Ectodermal cell (in vitro differentiated cells): ENCODE results near the gene CHCHD4.
"Not testable (repeated sequence)": the region's sequence is repeated elsewhere in the genome, so short reads cannot be mapped to it uniquely, and the experiment has no call there.

Experiments used
- H3K27ac ChIP-seq: 2 replicates; pipeline ENCODE4 v1.7.0; 2013; ENCODE audit warnings: mild to moderate bottlenecking, low read depth, low read length; ENCODE audit not compliant: insufficient read depth, poor library complexity, severe bottlenecking
- H3K27me3 ChIP-seq: 2 replicates; pipeline ENCODE4 v1.7.0; 2013; ENCODE audit warnings: mild to moderate bottlenecking, low read length; ENCODE audit not compliant: insufficient read depth, control insufficient read depth, poor library complexity, severe bottlenecking
- H3K36me3 ChIP-seq: one replicate; pipeline ENCODE4 v1.7.0; 2013; ENCODE audit warnings: low read length; ENCODE audit not compliant: control insufficient read depth, insufficient read depth
- H3K4me1 ChIP-seq: one replicate; pipeline ENCODE4 v1.7.0; 2013; ENCODE audit warnings: low read length; ENCODE audit not compliant: control insufficient read depth, insufficient read depth
- H3K4me3 ChIP-seq: 2 replicates; pipeline ENCODE4 v1.7.0; 2013; ENCODE audit warnings: low read depth, low read length, control low read depth; ENCODE audit not compliant: insufficient read depth
- H3K9me3 ChIP-seq: 2 replicates; pipeline ENCODE4 v1.7.0; 2013; ENCODE audit warnings: mild to moderate bottlenecking, low read length, moderate library complexity; ENCODE audit not compliant: control insufficient read depth
- WGBS, 2 experiments: methylation state at CpG; one replicate each; pipeline ENCODE4 v1.1.7; 2013; ENCODE audit warnings: missing lambda C conversion rate in 2 of 2; 5-methylcytosine and 5-hydroxymethylcytosine counted together

Gene CHCHD4

DNA sequence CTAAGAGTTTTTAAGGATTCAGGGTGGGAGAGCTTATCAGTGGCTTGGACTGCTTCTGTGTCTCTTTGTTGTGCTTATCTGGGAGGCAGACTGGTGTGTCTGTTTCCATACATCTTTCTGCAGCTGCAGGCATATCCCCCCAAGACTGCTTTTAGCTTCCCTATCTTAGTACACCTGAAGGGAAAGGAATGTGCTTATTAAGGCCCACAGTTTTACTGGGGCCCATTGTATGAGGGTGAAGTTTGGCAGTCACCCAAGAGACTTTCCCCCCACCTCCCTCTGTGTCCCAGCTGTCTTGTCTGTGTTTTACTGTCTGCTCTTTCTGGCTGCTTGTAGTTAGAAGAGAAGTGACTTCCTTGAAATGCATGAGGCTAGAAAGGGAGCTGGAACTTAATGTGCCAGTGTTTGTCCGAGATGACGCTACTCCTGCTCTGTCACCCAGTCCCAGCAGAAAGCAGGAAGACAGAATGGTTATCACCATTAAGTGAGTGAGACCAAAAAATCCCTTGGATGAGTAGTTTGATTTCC, 3.7 kb downstream of the CHCHD4 start:
- 94% methylated on average over 2 of the region's 2 CpGs for WGBS, 2 experiments
- H3K27ac ChIP-seq, H3K4me1 ChIP-seq, H3K9me3 ChIP-seq, H3K4me3 ChIP-seq, H3K27me3 ChIP-seq, H3K36me3 ChIP-seq: not testable (repeated sequence)

DNA sequence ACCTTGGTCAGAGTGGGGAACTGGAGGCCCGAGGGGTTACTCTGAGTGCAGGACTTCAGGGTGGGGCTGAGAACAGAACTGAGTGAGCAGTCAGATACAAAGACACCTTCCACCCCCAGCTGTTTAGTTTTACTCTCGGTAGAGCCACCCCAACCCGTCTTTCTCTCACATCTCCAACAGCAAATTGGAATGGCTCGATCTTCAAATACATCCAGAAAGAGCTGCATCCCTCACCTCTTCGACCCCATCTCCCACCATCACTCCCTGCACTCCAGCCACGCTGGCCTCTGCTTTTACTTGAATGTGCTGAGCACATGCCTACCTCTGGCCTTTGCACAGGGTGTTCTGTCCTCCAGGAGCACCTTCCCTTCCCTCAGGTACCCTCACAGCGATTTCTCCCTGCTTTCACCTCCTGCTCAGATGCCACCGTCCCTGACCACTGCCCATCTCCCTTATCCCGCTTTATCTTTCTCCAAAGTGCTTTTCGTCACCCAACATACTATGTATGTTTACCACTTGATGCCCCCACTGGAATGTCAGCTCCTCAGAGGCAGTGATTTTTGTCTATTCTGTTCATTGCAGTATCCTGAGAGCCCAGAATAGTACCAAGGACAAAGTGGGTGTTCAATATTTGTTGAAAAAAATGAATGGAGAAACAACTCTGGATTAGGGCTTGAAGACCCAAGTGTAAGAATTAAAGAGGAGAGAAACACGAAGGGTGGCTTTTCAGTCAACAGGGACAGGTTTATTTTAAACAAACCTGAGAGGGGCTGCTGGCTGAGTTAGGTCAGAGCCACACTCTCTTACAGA, 4.4 kb downstream of the CHCHD4 start:
- peaks cover 5% of the 10 kb centered on the region for H3K27me3 ChIP-seq
- WGBS, 2 experiments, result 90 to 93% methylated on average over 11 of the region's 11 CpGs
- H3K36me3 ChIP-seq, result peaks cover 1% of the 10 kb centered on the region
- H3K9me3 ChIP-seq, result no peaks in the 10 kb centered on the region
- no peaks in the 10 kb centered on the region for H3K4me1 ChIP-seq
- H3K4me3 ChIP-seq, result no peak overlapping the region
- no peak overlapping the region for H3K27ac ChIP-seq

DNA sequence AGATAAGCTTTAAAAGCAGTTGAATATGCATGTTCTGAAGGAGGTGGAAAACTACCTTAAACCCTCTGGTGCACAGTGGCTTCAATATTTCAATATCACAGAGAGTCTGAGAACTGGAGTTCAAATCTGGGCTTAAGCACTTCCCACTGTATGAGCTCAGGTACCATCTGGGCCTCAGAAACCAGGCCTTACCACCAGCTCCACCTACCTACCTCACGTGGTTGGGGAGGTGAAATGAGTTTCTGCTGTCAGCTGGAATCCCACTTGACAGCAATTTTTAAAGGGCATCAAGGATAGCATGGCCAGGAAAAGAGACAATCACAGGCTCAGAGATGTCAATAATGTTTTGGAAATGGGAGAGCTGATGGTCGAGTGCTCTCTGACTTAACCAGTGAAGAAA, 5.0 kb downstream of the CHCHD4 start:
- Histone ChIP-seq H3K27ac (no peak overlapping the region), H3K4me3 (no peak overlapping the region), H3K4me1 (no peaks in the 10 kb centered on the region), H3K27me3 (peaks cover 5% of the 10 kb centered on the region), H3K36me3 (peaks cover 5% of the 10 kb centered on the region), H3K9me3 (no peaks in the 10 kb centered on the region)
- WGBS, 2 experiments, result 93% methylated on average over 2 of the region's 2 CpGs

DNA sequence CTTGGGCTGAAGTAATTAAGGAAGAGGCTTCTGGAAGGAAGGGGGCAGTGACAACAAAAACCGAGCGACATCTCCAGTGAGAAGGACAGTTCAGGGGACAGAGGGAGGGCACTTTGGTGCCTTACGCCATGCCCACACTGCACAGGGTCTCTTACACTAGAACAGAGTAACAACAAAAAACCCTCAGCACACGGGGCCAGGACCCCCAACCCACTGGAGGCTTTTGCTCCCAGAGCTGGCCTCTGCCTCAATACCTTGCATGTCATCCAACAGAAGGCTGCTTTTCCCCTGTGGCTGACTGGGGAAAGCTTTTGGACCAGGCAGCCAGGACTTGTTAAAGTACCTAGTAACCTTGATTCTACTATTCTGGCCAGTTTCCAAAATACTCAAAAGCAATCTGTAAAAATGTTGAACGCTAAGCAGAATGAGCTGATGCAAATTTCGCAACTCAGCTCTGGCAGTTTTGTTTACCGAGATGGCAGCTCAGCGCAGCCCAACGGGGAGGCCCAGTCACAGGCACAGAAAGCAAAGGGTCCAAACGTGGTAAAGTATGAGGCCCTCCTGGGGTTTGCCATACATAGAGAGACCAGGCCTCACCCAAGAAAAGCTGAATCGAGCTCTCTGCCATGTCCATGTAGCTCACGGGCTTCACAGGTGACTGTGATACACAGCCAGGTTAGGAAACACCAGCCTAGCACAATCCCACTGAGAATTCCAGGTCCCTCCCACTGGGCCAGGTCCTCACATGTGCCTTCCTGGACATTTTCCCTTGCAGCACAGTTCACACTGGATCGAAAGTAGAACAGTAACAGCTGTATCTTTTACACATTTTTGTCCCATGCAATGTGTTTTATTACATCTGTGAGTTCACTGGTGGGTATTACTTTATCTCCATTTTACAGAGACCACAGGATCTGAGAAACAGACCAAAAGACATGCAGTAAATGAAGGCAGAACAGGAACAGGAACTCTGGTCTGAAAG, 6.0 kb downstream of the CHCHD4 start:
- 89 to 92% methylated on average over 13 of the region's 13 CpGs for WGBS, 2 experiments
- Histone ChIP-seq H3K4me3 (no peak overlapping the region), H3K4me1 (no peaks in the 10 kb centered on the region), H3K36me3 (peaks cover 5% of the 10 kb centered on the region), H3K27ac (no peak overlapping the region), H3K9me3 (no peaks in the 10 kb centered on the region), H3K27me3 (peaks cover under 1% of the 10 kb centered on the region)

DNA sequence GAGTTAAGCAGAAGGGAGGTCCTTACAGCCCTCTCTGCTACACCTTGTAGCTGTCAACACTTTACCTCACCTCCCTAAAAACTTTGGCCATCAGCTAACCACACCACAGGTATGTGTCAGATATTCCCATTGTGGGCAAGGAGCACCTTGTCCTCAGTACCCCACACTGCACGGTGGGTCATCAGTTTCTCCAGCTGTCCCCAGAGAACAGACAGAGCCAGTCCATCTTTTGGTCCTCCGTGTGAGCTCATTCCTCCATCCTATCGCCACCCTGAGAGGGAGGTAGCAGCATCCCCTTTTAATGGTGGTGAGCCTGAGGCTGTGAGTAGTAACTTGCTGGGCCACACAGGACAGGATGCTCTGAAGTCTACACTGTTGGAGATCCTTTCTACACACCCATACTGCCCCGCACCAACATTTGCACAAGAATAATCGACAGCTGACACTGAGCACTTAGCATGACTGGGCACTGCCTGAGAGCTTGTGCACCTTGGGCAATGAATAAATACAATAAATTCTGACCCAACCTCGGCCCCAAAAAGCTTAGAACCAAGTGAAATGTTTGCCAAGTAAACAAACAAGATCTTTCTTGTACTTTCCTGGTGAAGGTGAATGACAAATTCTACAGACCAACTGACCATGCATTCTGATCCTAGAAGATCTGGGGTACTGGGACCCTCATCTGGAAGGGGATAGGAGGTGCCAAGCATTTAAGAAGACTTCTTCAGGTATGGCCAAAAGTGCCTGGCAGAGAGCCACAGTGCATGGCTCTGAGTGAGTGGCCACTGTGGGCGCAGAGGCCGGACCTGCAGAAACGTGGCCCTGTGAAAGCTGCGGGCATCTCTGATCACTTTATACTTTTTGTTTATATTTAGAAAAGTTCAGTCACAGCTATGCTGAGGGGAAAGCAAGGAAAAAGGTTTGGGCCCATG, 6.9 kb downstream of the CHCHD4 start:
- no peaks in the 10 kb centered on the region for H3K4me1 ChIP-seq
- no peaks in the 10 kb centered on the region for H3K9me3 ChIP-seq
- H3K36me3 ChIP-seq, result peaks cover 5% of the 10 kb centered on the region
- H3K27ac ChIP-seq, result no peak overlapping the region
- H3K4me3 ChIP-seq, result no peak overlapping the region
- H3K27me3 ChIP-seq, result no peaks in the 10 kb centered on the region
- WGBS, 2 experiments, result 92 to 94% methylated on average over 9 to 10 of the region's 10 CpGs

DNA sequence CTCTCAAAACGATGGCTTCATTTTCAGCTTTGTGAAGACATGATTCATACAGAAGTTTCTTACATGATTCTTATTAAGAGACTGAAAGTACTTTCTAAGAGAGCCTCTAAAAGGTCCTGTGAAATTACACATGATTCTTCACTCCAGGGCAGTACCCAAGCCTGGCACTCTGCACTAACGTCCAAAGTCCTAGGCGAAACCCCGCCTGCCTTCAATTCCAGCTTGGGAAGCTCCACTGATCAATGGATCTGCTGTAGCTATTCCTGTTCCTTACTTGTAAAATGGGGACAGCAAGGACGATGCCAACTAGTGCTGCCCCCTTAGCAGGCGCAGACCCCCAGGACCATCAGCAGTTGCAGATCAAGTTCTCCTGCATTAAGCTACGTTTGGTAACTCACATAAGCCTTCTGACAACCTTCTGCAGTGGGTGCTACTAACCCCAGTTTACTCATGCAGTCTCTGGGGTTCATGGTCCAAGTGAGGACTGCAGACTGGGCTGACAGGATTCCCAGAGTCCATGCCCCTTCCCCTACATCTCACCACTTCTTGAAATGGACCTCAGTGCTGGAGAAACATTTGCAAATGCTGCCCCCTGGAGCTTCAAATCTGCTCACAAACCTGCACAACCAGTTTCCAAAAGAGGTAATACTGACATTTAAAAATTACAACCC, 10.6 kb downstream of the CHCHD4 start:
- 92 to 95% methylated on average over 7 of the region's 7 CpGs for WGBS, 2 experiments
- H3K36me3 ChIP-seq, result peaks cover 5% of the 10 kb centered on the region
- H3K27me3 ChIP-seq, result no peaks in the 10 kb centered on the region
- H3K9me3 ChIP-seq, result no peaks in the 10 kb centered on the region
- no peak overlapping the region for H3K27ac ChIP-seq
- H3K4me3 ChIP-seq, result no peak overlapping the region
- no peaks in the 10 kb centered on the region for H3K4me1 ChIP-seq

DNA sequence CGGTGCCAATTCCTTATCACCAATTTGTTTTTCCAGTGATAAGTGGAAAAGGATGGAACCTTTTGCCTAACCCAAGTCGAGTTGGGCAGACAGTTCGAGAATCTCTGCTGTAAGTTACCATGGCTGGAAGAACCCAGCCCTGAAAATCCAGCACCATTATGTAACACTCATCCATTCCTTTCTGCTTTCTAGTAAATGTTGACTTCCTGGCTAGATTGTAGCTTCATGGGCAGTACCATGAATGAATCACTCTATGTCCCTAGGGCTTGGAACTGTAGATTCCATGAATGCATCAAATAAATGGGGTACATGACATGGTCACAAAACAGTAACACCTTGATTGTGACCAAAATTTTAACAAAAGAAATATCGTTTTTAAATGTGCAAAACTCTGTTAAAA, 14.0 kb downstream of the CHCHD4 start:
- Histone ChIP-seq H3K27me3 (no peaks in the 10 kb centered on the region), H3K4me1 (no peaks in the 10 kb centered on the region), H3K36me3 (peaks cover 5% of the 10 kb centered on the region), H3K27ac (no peak overlapping the region), H3K4me3 (no peak overlapping the region), H3K9me3 (no peaks in the 10 kb centered on the region)
- WGBS, 2 experiments, result 87 to 94% methylated on average over 4 of the region's 4 CpGs

DNA sequence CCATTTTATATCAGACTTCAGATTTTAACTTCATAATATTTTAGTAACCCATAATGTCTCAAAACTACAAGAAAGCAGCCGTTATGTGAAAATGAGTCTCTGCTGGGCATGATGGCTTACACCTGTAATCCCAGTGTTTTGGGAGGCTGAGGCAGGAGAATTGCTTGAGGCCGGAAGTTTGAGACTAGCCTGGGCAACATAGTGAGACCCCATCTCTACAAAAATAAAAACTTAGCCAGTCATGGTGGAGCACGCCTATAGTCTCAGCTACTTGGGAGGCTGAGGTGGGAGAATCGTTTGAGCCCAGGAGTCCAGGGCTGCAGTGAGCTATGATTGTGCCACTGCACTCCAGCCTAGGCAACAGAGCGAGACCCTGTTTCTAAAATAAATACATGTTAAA, 14.8 kb downstream of the CHCHD4 start:
- not testable (repeated sequence) for H3K4me1 ChIP-seq, H3K27me3 ChIP-seq, H3K4me3 ChIP-seq, H3K36me3 ChIP-seq, H3K9me3 ChIP-seq, H3K27ac ChIP-seq
- 91 to 93% methylated on average over 4 to 5 of the region's 5 CpGs for WGBS, 2 experiments

DNA sequence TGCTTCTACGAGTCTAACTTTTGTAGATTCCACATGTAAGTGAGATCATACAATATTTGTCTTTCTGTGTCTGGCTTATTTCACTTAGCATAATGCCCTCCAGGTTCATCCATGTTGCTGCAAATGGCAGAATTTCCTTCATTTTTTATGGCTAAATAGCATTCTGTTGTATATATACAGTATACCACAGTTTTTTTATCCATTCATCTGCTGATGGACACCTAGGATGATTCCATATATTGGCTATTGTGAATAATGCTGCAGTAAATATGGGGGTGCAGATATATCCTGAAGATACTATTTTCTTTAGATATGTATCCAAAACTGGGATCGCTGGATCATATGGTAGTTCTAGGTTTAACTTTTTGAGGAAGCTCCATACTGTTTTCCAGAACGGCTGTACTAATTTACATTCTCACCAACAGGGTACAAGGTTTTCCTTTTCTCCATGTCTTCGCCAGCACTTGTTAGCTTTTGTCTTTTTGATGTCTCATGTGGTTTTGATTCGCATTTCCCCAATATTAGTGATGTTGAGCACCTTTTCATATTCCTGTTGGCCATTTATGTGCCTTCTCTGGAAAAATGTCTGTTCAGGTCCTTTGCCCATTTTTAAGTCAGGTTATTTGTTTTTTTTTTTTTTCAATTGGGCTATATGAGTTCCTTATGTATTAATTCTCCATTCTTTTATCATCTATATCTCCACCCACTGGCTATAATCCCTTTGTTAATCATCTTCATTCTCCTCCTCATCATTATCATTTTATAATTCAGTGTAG, 26.9 kb downstream of the CHCHD4 start:
- Histone ChIP-seq H3K4me1 (no peaks in the 10 kb centered on the region), H3K9me3 (peaks cover 3% of the 10 kb centered on the region), H3K27me3 (no peaks in the 10 kb centered on the region), H3K27ac (no peak overlapping the region), H3K4me3 (no peak overlapping the region), H3K36me3 (no peaks in the 10 kb centered on the region)
- 96% methylated on average over 5 of the region's 5 CpGs for WGBS, 2 experiments
